ENCODE results near the gene CROCC2.

DNA sequence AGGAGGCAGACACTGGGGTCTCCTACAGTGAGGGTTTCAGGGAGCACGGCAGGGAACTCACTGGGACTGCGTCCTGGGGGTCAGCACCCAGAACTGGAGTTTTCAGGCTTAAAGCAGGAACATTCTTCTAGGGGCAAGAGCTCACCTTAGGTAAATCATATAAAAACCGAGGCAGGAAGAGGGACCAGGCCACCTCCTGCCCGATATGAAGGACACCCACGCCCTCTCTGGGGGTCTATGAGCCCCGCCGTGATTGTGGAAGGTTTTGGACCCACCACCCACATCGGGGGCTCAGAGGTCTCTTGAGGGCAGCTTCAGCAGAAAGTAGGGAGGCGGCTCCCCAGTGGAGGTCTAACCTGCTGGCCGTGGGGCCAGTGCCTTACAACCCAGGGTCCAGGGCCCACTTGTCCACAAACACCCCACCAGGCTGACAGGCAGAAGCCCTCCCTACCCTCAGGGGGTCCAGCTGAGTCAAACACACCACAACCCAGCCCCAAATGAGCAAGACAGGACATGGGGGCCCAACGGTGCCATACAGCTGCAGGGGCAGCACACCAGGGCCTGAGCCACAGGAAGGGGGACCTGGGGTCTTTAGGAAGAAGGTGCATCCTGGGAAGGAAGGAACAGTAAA lies 25.3 kb downstream of the CROCC2 start:
- TF ChIP-seq POLR2A (IDR thresholded peaks at IDR 0.05; ENCODE audit: insufficient read depth in 1 of 2, low read depth in 2 of 2, low read length in 2 of 2) (no peak), TGIF2 (CRISPR knock-in tag; IDR thresholded peaks at IDR 0.05) (no peak), ZNF773 (CRISPR knock-in tag; IDR thresholded peaks at IDR 0.05; ENCODE audit: borderline replicate concordance) (no peak), ZNF704 (CRISPR knock-in tag; IDR thresholded peaks at IDR 0.05; ENCODE audit: borderline replicate concordance) (no peak), RAD21 (CRISPR knock-in tag; IDR thresholded peaks at IDR 0.05) (no peak), ZFP37 (CRISPR knock-in tag; IDR thresholded peaks at IDR 0.05; ENCODE audit: borderline replicate concordance) (no peak), HNF4G (IDR thresholded peaks at IDR 0.05; ENCODE audit: borderline replicate concordance, low read depth, low read length) (no peak), HNF4G (CRISPR knock-in tag; IDR thresholded peaks at IDR 0.05; ENCODE audit: borderline replicate concordance, low read depth) (no peak), MAF1 (CRISPR knock-in tag; IDR thresholded peaks at IDR 0.05; ENCODE audit: borderline replicate concordance) (no peak), HNRNPUL1 (IDR thresholded peaks at IDR 0.05; ENCODE audit: low read depth, low read length) (no peak), HDAC2 (CRISPR knock-in tag; IDR thresholded peaks at IDR 0.05) (no peak)
- TF ChIP-seq, protein P1, sequence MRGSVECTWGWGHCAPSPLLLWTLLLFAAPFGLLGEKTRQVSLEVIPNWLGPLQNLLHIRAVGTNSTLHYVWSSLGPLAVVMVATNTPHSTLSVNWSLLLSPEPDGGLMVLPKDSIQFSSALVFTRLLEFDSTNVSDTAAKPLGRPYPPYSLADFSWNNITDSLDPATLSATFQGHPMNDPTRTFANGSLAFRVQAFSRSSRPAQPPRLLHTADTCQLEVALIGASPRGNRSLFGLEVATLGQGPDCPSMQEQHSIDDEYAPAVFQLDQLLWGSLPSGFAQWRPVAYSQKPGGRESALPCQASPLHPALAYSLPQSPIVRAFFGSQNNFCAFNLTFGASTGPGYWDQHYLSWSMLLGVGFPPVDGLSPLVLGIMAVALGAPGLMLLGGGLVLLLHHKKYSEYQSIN (CRISPR knock-in tag; IDR thresholded peaks at IDR 0.05; ENCODE audit: borderline replicate concordance): no peak

Data from HepG2 (cell line).